ENCODE data around the gene OR10G6.
"Not testable (repeated sequence)": the region's sequence is repeated elsewhere in the genome, so short reads cannot be mapped to it uniquely, and the experiment has no call there.

The OR10G6 gene

DNA sequence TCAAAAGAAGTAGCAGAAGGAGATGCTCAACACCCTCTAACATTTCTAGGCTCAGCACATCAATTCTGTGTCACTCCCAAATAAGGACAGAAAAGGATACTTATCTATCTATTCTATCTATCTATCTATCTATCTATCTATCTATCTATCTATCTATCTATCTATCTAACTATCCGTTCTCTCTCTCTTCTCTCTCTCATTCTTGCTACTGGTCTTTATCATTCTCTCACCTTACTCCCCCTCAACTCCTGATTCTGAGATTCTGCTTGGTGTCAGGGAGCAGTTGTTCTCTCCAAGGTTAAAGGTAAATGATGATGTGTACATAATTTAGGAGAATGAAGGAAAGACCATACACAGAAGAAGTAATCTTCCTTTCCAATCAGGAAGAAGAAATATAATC is at the start of gene OR10G6:
OR10G6 (minus strand) TSS at position 43 of the 400 bp plus-strand sequence; CDS start at position 43, 0 bp downstream.
- DNase-seq (ENCODE audit: low spot score): no peak

DNA sequence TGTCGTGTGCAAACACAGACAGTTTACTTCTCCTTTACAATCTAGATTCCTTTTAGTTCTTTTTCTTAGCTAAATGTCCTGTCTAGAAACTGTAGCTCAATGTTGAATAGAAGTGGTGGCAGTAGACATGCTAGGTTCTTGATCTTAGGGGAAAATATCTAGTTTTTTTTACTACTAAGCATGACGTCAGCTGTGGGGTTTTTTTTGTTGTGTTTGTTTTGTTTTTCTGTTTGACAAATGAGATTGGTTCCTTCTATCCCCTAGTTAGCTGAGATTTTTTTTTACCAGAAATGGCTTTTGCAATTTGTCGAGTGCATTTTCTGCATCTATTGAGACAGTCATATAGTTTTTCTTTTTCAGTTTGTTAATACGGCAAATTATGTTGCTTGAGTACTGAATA is 48.5 kb upstream of the OR10G6 start:
- no peak for DNase-seq (ENCODE audit: low spot score)

- DNase-seq (ENCODE audit: low spot score): no peak
Observed at GRCh38 chr11:124041254-124041653, 46.3 kb upstream of the OR10G6 start, which contains the start of gene OR10G7. Gene OR10G7, minus strand, starts transcription at chr11:124041325. Its CDS starts 2,324 bp downstream, at chr11:124039001.

DNA sequence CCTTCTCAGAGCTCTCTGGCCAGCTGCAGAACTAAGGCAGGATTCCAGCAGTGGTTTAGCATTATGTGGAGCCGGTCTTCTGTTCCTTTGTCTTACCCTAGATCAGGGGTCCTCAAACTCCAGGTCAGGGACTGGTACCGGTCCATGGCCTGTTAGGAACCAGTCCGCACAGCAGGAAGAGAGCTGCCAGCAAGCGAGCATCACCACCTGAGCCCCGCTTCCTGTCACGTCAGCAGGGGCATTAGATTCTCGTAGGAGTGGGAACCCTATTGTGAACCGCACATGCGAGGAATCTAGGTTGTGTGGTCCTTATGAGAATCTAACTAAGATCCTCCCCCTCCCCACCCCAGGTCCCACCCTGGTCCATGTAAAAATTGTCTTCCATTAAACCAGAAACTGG is 44.6 kb upstream of the OR10G6 start:
- DNase-seq (ENCODE audit: low spot score): no peak

DNA sequence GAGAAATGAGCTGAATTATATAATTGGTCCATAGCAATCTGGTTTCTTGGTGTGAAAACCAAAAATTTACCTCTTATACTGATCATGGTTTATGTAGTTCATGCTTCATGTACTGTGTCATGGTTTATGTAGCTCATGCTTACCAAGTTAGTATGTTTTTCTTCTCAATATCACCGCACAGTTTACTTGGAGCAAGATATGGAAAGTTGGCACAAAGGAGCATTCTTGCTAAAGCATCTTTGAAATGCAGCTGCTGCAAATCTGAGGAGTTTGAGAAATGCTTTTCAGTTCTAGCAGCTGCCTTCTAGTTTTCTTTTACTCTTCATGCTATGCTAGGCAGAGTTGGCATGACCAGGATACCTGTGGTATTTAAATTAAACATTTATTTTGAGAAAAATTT is 41.7 kb upstream of the OR10G6 start:
- no peak for DNase-seq (ENCODE audit: low spot score)

DNA sequence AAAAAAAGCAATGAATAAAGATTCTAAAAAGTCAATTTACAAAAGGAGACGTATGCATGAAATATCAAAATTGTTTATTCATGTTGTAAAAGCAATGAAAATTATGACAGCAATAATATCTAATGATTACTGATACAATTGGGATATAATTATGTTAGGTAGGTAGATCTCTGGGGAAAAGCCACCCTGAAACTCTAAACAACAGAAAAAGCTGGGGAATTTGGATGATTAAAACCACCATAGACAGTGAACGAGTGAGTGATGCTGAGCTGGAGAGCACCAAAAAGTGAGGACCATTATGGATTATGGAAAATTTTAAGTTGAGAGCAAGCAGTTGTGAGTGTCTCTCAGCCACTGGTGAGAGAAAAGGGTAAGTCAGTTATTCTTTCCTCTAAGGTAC is 31.5 kb upstream of the OR10G6 start, which contains the start of gene OR10G8:
OR10G8 (plus strand) TSS at position 301 of the 400 bp plus-strand sequence. CDS start 2,825 bp downstream, outside the sequence.
- DNase-seq (ENCODE audit: low spot score): no peak

DNA sequence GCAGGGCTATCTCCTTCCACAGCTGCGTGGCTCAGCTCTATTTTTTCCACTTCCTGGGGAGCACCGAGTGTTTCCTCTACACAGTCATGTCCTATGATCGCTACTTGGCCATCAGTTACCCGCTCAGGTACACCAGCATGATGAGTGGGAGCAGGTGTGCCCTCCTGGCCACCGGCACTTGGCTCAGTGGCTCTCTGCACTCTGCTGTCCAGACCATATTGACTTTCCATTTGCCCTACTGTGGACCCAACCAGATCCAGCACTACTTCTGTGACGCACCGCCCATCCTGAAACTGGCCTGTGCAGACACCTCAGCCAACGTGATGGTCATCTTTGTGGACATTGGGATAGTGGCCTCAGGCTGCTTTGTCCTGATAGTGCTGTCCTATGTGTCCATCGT is 20.9 kb upstream of the OR10G6 start:
- DNase-seq (ENCODE audit: low spot score): not testable (repeated sequence)

- no peak for DNase-seq (ENCODE audit: low spot score)
Observed at GRCh38 chr11:124012697-124013096, 17.7 kb upstream of the OR10G6 start, which contains the start of gene OR10G4. Gene OR10G4, plus strand, starts transcription at chr11:124012997. Its CDS starts 2,578 bp downstream, at chr11:124015575.

DNA sequence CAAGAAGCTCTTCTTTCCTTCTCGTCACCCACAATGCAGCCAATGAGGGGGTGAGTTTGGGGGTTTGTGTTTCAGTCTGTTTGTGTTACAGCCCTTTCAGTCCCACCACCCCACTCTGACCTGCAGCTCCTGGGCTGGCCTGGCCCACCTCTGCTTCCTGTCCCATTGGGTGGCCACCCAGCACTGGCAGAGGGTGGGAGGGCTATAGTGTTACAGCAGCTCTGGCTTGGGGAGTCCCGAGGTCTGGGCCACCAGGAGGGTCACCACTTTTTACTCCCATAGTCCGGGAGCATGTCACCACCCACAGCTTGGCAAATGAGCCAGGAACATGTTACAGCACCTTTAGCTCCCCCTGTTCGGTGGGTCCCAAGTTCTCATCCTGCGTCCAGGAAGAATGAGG is 15.7 kb downstream of the OR10G6 start:
- DNase-seq (ENCODE audit: low spot score): no peak

DNA sequence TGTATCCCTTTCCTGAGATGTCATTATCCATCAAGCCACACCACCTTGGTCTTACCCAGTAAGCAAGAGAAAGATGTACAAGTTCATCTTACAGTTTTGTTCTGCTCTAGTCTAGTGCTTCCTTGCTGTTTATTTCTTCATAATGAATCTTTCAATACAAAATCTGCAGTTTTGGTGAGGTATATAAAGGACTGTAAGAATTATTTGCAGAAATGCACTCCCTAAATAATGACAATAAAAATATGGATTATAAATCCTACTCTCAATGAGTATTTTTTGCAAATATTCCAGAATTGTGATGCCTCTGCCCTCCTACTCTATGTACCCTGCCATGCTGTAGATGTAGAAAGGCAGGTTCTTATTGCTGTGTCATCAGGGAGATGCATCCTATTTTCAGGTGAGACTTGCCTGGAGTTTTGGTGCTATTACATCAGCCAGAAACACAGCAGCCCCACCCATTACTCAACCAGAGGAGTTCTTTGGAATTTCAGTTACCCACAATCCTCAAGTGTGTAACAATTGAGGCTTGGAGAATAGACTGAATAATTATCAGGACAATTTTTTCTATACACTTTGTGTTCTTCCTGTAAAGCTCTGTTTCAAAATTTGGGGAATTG is 17.1 kb downstream of the OR10G6 start, which contains the start of gene OR10S1:
OR10S1 (minus strand) TSS at position 51 of the 617 bp plus-strand sequence. CDS start 117 bp downstream, outside the sequence.
- DNase-seq (ENCODE audit: low spot score): no peak

- no peak for DNase-seq (ENCODE audit: low spot score)
Observed at GRCh38 chr11:123976770-123977560, 18.0 kb downstream of the OR10G6 start.

- DNase-seq (ENCODE audit: low spot score): no peak
Observed at GRCh38 chr11:123973816-123974215, 21.1 kb downstream of the OR10G6 start.

GRCh38 chr11:123956752-123957151 is 38.2 kb downstream of the OR10G6 start:
- no peak for DNase-seq (ENCODE audit: low spot score)

DNA sequence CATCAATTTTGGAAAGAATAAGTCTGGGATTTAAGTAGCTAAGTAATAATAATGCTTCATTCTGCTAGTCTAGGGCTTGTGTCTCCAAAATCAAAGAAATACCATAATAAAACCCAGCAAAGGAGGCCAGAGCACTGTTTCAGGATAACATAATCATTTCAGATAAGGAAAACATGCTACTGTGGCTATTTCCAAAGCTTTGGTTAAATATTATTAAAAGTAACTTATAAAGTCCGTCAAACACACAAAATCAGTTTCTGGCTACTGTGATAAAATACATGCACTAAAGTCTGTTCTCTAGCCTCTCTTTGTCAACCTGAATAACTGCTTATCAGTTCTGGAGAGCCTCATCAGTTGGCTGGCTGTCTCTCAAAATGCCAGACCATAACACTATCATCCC is 49.8 kb downstream of the OR10G6 start:
- no peak for DNase-seq (ENCODE audit: low spot score)

Measured in CD4-positive, alpha-beta T cell treated with Interleukin-2 at 100 ng/mL for 4 hours (primary cell).